SU-DHL-6 (cell line): ENCODE measurements around the gene RAD9B.

Source experiments
- H2AFZ ChIP-seq: fragments of 200-600 bp; sonication (generic); 2 replicates; pipeline ENCODE4 v1.6.1; 2014; ENCODE audit warnings: low read depth, mild to moderate bottlenecking, moderate library complexity, mixed read lengths, antibody characterized with exemption, low read length; ENCODE audit not compliant: severe bottlenecking
- H3F3A ChIP-seq: fragments of 200-600 bp; shearing (Covaris generic); 2 replicates; pipeline ENCODE4 v1.6.0; 2016; ENCODE audit warnings: antibody characterized with exemption, mild to moderate bottlenecking; ENCODE audit not compliant: insufficient read depth
- H3K27ac ChIP-seq: fragments of 200-600 bp; sonication (generic); 2 replicates; pipeline ENCODE4 v1.5.1; 2016; ENCODE audit warnings: low read depth, mild to moderate bottlenecking, low read length, moderate library complexity, mixed read lengths
- H3K27me3 ChIP-seq: fragments of 200-600 bp; sonication (generic), shearing (Covaris generic); 2 replicates; pipeline ENCODE4 v1.6.0; 2014; ENCODE audit warnings: mild to moderate bottlenecking, low read length
- H3K36me3 ChIP-seq: fragments of 200-600 bp; sonication (generic); 2 replicates; pipeline ENCODE4 v1.6.1; 2014; ENCODE audit warnings: mild to moderate bottlenecking, low read length, mixed read lengths
- H3K4me2 ChIP-seq: fragments of 300-600, 200-600 bp; shearing (Covaris generic), sonication (generic); 2 replicates; pipeline ENCODE4 v1.6.0; 2014; ENCODE audit warnings: low read length, low read depth, mild to moderate bottlenecking; ENCODE audit not compliant: poor library complexity, severe bottlenecking
- H3K4me3 ChIP-seq: fragments of 200-600 bp; sonication (generic); 2 replicates; pipeline ENCODE4 v1.5.1; 2014; ENCODE audit warnings: antibody characterized with exemption, low read length, mild to moderate bottlenecking, mixed read lengths; ENCODE audit not compliant: insufficient read depth, poor library complexity, severe bottlenecking
- H3K79me2 ChIP-seq: fragments of 200-600 bp; sonication (generic); 2 replicates; pipeline ENCODE4 v1.6.1; 2014; ENCODE audit warnings: mild to moderate bottlenecking, low read length, moderate library complexity; ENCODE audit not compliant: insufficient read depth
- H3K9ac ChIP-seq: fragments of 200-600 bp; sonication (generic); 2 replicates; pipeline ENCODE4 v1.7.0; 2014; ENCODE audit warnings: mild to moderate bottlenecking, low read length
- H3K9me2 ChIP-seq: fragments of 200-600 bp; sonication (generic); replicated peaks from 2 replicates; pipeline ENCODE4 v1.6.1; 2014; ENCODE audit warnings: low read length; ENCODE audit not compliant: insufficient read depth
- H3K9me3 ChIP-seq: fragments of 200-600 bp; sonication (generic); 2 replicates; pipeline ENCODE4 v1.6.1; 2014; ENCODE audit warnings: low read length, mixed read lengths; ENCODE audit not compliant: insufficient read depth
- H4K20me1 ChIP-seq: fragments of 200-600 bp; sonication (generic); 2 replicates; pipeline ENCODE4 v1.6.1; 2014; ENCODE audit warnings: low read depth, mild to moderate bottlenecking, antibody characterized with exemption, low read length, moderate library complexity, mixed read lengths
- EZH2phosphoT487 ChIP-seq: fragments of 200-600 bp; sonication (generic), shearing (Covaris generic); conservative IDR thresholded peaks from 2 replicates; pipeline ENCODE4 v1.6.1; 2018; ENCODE audit warnings: mild to moderate bottlenecking, antibody characterized with exemption, low read length, moderate library complexity, mixed read lengths

Gene RAD9B

DNA sequence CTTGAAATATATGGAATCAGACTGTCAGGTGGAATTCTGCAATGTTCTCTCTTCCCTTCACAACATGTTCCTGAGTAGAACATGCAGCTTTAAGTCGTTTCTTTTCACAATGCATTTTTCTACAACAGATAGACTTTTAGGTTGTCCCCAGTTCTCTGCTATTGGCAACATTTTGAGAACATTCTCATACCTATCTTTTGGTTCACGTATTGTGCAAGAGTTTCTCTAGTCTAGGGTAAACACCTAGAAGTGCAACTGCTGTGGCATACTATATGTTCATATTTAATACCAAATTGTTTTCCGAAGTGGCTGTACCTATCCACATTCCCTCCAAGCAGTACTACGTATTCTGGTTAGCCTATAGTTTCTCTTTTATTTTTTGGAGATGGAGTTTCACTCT lies 48.9 kb downstream of the RAD9B start:
- Histone ChIP-seq H3K9ac (no peak overlapping the region), H3K27ac (no peak overlapping the region)

More for the DNA sequence above, 48.9 kb downstream of the RAD9B start:
- H2AFZ ChIP-seq = no peak overlapping the region
- H4K20me1 ChIP-seq = no peaks in the 10 kb centered on the region; the same call in 1 of the 2 replicates
- H3F3A ChIP-seq = 0 out of 2 replicates have a peak, but pooled peaks cover 1% of the 10 kb centered on the region
- 0 out of 2 replicates have a peak, but pooled peaks cover 11% of the 10 kb centered on the region for H3K36me3 ChIP-seq
- no peaks in the 10 kb centered on the region for H3K9me3 ChIP-seq
- H3K4me3 ChIP-seq = no peak overlapping the region
- H3K4me2 ChIP-seq = no peak overlapping the region
- H3K9me2 ChIP-seq = no peaks in the 10 kb centered on the region
- TF ChIP-seq EZH2phosphoT487 = no peak
- no peaks in the 10 kb centered on the region for H3K27me3 ChIP-seq
- peaks cover 92% of the 10 kb centered on the region for H3K79me2 ChIP-seq
